Right lobe of liver (tissue), 4 donors: ENCODE results near the gene AKAP13.

Source experiments
- CTCF ChIP-seq, 4 donors: fragments of 200-600 bp in 3 of 4; fragments of 450-650 bp in 1 of 4; IDR thresholded peaks; one replicate each; pipeline versions ENCODE4 v1.5.1 to v1.8.0; 2016 to 2022; ENCODE audit warnings: antibody characterized with exemption in 4 of 4, mild to moderate bottlenecking in 2 of 4
- POLR2A ChIP-seq: fragments of 450-650 bp; IDR thresholded peaks from one replicate; pipeline ENCODE4 v1.6.1; 2017; ENCODE audit warnings: antibody characterized with exemption, mild to moderate bottlenecking
- donor health status: DM: no; HTN: no; CAD: no.
- donor health status: DM: no; HTN: no; CAD: no.
- donor health status: DM: no; HTN: yes; CAD: no.

- TF ChIP-seq CTCF (IDR thresholded peaks at IDR 0.05) (no peak), POLR2A (no peak)
Measured at GRCh38 chr15:85412066-85412465, 31.7 kb downstream of the AKAP13 start.
